ENCODE results near the gene ANO3.

DNA sequence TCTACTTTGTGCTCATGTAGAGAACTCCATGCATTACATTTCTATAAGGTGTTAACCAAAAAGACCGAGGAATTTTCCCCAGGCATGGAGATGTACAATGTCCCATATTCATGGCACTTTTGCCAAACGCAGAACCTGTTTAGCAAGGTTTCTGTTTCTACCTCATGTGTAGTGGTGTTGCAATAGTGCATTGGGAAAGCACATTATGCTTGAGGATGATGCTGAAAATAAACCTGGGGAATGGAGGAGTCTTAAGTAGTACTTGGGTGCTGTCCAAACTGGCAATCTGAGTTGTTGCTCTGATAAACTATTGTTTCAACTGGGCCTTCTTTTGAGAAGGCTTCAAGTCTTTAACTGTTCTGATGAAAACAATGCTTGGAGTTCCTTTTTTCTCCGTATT lies 251.6 kb downstream of the ANO3 start:
- TF ChIP-seq, protein P1, sequence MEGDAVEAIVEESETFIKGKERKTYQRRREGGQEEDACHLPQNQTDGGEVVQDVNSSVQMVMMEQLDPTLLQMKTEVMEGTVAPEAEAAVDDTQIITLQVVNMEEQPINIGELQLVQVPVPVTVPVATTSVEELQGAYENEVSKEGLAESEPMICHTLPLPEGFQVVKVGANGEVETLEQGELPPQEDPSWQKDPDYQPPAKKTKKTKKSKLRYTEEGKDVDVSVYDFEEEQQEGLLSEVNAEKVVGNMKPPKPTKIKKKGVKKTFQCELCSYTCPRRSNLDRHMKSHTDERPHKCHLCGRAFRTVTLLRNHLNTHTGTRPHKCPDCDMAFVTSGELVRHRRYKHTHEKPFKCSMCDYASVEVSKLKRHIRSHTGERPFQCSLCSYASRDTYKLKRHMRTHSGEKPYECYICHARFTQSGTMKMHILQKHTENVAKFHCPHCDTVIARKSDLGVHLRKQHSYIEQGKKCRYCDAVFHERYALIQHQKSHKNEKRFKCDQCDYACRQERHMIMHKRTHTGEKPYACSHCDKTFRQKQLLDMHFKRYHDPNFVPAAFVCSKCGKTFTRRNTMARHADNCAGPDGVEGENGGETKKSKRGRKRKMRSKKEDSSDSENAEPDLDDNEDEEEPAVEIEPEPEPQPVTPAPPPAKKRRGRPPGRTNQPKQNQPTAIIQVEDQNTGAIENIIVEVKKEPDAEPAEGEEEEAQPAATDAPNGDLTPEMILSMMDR (IDR thresholded peaks at IDR 0.05) = no peak
- TF ChIP-seq POLR2A (IDR thresholded peaks at IDR 0.05) (no peak), POLR2AphosphoS5 (IDR thresholded peaks at IDR 0.05) (peak in 1 of 3 donors; percentile 41), EP300 (IDR thresholded peaks at IDR 0.05) (no peak)

Data from stomach (tissue), 4 donors.